PFSK-1 (cell line): ENCODE data around the gene UTS2R.

Experiments
- FOXP2 ChIP-seq: optimal IDR thresholded peaks from 2 replicates; pipeline ENCODE3; 2011; ENCODE audit warnings: borderline replicate concordance, control low read depth, inconsistent platforms; ENCODE audit not compliant: insufficient read depth; ENCODE audit errors: extremely low read length, extremely low read depth
- POLR2AphosphoS5 ChIP-seq: IDR thresholded peaks from 2 replicates; pipeline ENCODE4 v1.6.1; 2012; ENCODE audit warnings: low read depth, mild to moderate bottlenecking, control low read depth, low read length, moderate library complexity
- SIN3A ChIP-seq: IDR thresholded peaks from 2 replicates; pipeline ENCODE4 v1.6.1; 2012; ENCODE audit warnings: mild to moderate bottlenecking, low read length, moderate library complexity, borderline replicate concordance; ENCODE audit not compliant: insufficient read depth
- TAF1 ChIP-seq: IDR thresholded peaks from 2 replicates; pipeline ENCODE4 v1.6.1; 2012; ENCODE audit warnings: low read length, control low read depth, borderline replicate concordance; ENCODE audit not compliant: insufficient read depth
- TF ChIP-seq, protein P1 (sequence below), 2 experiments: IDR thresholded peaks; 2 replicates each; pipeline versions ENCODE4 v1.6.1 to v1.8.0; 2011 to 2012; ENCODE audit warnings: low read depth in 2 of 2, low read length in 2 of 2, control low read depth in 1 of 2, inconsistent platforms in 1 of 2, mild to moderate bottlenecking in 1 of 2, moderate library complexity in 1 of 2; ENCODE audit not compliant: insufficient read depth in 1 of 2

UTS2R gene

GRCh38 chr17:82406131-82406671 lies 34.6 kb downstream of the UTS2R start:
- no peak for TF ChIP-seq FOXP2

DNA sequence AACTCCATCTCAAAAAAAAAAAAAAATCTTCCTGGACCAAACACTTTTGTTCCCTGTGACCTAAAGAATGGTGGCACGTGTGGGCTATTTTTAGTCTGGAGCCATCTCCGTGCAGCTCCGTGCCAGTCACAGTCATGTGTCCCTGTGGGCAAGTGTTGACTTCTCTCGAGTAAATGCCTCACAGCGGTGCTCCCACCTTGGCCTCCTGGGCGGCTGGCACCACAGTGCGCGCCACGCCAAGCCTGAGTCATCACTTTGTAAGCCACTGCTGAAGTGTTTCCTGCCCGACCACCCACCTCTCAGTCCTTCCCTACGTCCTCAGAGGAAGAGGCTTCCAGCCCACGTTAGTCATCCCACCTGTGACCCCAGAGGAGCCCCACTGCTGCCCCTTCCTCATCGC lies 35.7 kb downstream of the UTS2R start:
- no peak for TF ChIP-seq FOXP2
- TF ChIP-seq, protein P1, sequence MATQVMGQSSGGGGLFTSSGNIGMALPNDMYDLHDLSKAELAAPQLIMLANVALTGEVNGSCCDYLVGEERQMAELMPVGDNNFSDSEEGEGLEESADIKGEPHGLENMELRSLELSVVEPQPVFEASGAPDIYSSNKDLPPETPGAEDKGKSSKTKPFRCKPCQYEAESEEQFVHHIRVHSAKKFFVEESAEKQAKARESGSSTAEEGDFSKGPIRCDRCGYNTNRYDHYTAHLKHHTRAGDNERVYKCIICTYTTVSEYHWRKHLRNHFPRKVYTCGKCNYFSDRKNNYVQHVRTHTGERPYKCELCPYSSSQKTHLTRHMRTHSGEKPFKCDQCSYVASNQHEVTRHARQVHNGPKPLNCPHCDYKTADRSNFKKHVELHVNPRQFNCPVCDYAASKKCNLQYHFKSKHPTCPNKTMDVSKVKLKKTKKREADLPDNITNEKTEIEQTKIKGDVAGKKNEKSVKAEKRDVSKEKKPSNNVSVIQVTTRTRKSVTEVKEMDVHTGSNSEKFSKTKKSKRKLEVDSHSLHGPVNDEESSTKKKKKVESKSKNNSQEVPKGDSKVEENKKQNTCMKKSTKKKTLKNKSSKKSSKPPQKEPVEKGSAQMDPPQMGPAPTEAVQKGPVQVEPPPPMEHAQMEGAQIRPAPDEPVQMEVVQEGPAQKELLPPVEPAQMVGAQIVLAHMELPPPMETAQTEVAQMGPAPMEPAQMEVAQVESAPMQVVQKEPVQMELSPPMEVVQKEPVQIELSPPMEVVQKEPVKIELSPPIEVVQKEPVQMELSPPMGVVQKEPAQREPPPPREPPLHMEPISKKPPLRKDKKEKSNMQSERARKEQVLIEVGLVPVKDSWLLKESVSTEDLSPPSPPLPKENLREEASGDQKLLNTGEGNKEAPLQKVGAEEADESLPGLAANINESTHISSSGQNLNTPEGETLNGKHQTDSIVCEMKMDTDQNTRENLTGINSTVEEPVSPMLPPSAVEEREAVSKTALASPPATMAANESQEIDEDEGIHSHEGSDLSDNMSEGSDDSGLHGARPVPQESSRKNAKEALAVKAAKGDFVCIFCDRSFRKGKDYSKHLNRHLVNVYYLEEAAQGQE (IDR thresholded peaks at IDR 0.05; ENCODE audit: insufficient read depth in 1 of 2, low read depth in 2 of 2, low read length in 2 of 2) = no peak
- TF ChIP-seq TAF1 = no peak
- TF ChIP-seq SIN3A = no peak
- no peak for TF ChIP-seq POLR2AphosphoS5

DNA sequence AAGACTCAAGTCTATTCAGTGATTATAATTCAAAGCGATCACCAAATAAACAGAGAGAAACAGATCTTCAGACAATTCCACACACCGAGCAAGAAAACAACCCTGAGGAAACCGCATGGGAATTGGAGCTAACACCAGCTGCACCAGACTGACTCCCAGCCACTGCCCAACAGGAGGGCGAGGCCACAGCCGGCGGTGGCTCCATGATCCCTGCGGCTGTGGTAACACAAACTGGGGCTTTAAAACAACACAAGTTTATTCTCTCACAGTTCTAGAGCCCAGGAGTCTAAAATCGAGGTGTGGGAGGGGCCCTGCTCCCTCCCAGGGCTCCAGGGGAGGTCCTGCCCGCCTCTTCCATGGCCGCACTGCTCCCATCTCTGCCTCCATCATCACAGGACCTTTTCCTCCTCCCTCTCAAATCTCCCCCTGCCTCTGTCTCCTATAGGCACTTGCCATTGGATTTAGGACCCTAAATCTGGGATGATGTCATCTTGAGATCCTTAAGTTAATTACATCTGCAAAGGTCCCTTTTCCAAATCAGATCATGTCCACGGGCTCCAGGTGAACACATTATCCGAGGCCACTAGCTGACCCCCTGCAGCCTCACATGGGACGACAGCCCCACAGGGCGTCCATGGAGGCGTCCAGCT lies 36.8 kb downstream of the UTS2R start:
- TF ChIP-seq FOXP2 = no peak
- TF ChIP-seq TAF1 = no peak
- TF ChIP-seq POLR2AphosphoS5 = no peak
- no peak for TF ChIP-seq SIN3A
- TF ChIP-seq, protein P1 (IDR thresholded peaks at IDR 0.05; ENCODE audit: insufficient read depth in 1 of 2, low read depth in 2 of 2, low read length in 2 of 2) = no peak

GRCh38 chr17:82408938-82409318 lies 37.4 kb downstream of the UTS2R start:
- TF ChIP-seq FOXP2 = no peak
- TF ChIP-seq TAF1 = no peak
- no peak for TF ChIP-seq SIN3A
- TF ChIP-seq, protein P1 (IDR thresholded peaks at IDR 0.05; ENCODE audit: insufficient read depth in 1 of 2, low read depth in 2 of 2, low read length in 2 of 2) = no peak
- TF ChIP-seq POLR2AphosphoS5 = no peak

- TF ChIP-seq TAF1 (no peak), SIN3A (no peak), POLR2AphosphoS5 (no peak), FOXP2 (no peak)
- TF ChIP-seq, protein P1 (IDR thresholded peaks at IDR 0.05; ENCODE audit: insufficient read depth in 1 of 2, low read depth in 2 of 2, low read length in 2 of 2) = no peak
Measured at GRCh38 chr17:82410014-82410716, 38.6 kb downstream of the UTS2R start.
